Measurements from ENCODE around the gene FCRL6.

The FCRL6 gene

GRCh38 chr1:159838715-159839114, 36.6 kb downstream of the FCRL6 start:
- DNase-seq, result no peak

DNA sequence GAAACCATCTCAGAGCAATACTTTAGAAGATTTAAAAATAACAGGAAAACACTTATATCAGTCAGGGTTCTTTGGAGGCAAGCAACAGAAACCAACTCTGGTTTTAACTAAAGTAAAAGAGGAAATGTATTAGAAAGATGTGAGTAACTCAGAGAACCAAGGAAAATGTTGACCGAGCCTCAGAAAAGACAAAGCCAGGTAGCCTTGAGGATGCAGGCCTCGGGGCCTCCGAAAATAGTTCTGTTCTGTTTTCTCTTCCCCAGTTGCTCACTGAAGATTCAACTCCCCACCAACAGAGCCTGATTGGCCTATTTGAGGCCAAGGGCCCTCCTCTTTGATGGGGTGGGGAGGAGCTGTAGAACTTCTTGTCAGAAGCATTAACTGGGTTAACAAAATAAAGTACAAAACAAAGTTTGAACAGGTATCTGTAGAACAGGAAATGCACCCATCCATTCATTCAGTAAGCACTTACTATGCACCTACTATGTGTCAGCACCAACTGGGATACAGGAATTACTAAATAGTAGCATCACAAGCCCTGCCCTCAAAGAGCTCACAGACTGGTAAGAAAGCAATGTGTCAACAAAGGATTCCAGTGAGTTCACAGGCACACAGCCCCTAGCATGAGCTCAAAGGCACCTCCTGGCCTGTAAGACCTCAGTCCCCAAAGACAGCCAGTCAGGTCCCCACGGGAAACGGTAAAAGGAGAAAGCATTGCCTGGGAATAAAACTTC, 37.1 kb downstream of the FCRL6 start:
- DNase-seq, result no peak

DNA sequence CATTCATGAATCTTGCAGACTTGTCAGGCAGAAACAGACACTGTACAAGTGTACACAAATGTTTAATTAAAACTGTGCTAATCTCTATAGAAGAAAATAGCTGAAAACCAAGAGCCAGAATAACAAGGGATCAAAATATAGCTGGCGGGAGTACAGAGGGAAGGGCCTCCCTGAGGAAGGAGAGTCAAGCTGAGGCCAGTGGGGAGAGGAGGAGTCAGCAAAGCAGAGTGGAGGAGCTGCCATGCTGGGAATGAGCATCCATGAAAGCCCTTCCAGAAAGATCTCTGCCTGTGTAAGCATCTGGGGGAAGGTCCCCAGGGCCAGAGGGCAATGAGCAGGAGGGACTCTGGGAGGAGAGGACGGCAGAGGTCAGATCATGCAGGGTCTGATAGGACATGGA, 39.6 kb downstream of the FCRL6 start:
- no peak for DNase-seq

DNA sequence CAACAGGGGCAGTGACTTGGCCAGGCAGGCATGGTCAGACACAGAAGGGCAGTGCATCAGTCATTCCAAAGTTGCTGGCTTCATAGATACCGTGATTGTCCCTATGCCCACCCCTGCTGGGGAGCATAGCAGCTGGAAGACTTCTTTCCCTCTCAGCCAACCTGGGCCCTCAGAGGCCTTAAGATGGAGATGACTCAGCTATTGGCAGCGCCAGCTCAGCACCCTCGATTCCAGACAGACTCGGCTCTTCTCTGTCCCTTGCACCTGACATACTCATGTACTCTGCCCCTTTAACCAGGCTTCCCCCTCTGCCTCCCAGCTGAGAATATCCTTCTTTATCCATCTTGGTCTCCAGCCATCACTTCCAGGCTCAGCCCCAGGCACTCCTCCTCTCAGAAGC, 41.3 kb downstream of the FCRL6 start:
- no peak for DNase-seq

DNA sequence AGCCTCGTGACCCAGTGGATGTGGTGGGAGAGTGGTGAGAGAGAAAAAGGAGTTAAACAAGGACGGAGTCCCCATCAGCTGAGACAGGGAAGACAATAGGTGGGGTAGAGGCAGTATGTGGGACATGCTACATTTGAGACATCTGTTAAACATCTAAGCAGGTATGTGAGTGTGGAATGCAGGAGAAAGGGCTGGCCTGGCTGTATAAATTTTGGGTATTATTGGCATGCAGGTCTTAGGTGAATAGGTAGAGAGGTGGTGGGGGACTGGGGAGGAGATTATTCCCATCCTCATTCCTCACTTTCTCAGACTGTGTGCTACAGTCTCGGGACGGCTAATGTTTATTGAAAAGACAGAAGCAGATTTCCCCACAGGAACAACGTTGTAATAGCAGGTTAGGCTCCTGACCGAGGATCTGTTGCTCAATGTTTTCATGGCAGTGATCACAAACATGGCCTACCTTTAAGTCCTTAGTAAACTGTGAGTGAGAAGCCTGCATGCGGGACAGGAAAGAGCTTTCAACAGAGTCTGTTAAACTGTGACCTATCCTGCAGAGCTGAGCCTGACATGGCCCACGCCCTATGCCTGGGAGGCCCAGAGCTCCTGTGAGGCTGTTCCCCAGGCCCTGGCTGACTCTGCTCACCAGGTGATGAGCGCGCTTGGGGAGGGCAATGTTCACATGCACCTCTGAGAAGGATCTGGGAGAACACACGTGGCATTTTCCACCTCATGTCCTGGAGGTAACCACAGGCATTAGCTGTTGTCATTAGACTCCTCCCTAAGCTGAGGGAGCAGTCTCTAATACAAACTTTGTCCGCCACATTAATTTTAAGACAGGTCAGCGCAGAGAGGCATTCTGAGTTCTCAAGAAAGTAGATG, 43.8 kb downstream of the FCRL6 start:
- DNase-seq, result no peak

- DNase-seq, result no peak
Measured at GRCh38 chr1:159847231-159847630, 45.1 kb downstream of the FCRL6 start.

- DNase-seq, result no peak
Measured at GRCh38 chr1:159848326-159848725, 46.2 kb downstream of the FCRL6 start.

DNA sequence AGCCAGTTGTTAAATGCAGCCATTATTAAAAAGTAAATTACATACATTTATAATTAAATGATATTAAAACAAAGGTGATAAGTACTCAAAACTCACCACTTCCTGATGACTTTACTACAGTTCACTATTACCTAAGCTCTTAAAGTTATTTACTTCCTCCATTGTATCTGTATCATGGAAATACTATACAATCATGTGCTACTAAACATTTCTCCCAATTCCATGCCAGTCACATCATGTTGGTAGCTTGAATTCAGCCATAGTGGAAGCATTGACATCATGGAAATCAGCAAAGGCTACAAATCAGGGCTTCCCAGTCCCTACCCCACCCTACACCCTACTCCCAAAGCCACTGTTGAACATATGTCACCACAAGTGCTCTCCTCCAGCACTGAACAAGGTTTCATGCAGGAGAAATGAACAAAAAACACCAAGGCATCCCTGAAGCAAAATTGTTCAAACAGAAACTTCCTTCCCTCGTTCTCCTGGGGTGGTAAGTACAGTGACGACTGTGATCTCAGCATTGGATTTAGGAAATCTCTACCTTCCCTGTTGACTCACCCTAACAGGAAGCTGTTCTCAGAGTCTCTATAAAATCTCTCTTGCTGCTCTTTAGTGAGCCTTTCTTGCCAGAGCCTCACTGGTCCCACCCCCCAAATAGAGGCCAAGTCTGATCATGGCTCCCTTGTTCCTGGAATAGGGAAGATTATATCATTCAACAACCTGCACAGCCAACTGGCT, 47.6 kb downstream of the FCRL6 start:
- DNase-seq, result no peak

- no peak for DNase-seq
Measured at GRCh38 chr1:159851407-159851806, 49.2 kb downstream of the FCRL6 start.

DNA sequence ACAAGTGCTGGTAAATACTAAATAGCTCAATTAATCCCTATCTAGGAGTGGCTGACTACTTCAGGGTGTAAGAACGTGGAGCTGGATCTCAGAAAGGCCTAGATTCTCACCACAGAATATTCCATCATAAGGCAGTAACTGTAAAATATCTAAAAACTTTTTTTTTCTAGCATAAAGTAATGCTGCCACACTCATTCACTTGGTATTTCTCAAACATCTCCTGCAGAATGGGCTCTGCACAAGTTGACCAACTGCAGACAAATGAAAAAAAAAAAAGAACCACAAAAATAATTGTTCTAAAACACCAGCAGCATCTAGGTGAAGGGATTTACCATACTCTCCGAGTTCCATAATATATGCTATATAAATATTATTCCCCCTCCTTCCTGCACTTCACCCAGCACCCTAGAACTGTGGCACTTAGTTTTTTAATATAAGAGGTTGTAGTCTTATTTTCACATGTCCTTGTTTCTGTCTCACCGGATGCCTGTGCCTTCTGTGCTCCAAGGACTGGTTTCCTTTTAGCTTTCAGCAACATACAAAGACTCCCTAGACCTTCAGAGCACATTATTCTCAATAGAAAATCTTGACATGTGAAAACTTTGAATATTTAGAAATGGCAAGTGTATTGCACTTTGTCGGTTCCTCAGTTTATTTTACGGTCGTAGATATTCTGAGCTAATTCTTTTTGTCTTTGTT, 51.4 kb downstream of the FCRL6 start:
- DNase-seq, result no peak

DNA sequence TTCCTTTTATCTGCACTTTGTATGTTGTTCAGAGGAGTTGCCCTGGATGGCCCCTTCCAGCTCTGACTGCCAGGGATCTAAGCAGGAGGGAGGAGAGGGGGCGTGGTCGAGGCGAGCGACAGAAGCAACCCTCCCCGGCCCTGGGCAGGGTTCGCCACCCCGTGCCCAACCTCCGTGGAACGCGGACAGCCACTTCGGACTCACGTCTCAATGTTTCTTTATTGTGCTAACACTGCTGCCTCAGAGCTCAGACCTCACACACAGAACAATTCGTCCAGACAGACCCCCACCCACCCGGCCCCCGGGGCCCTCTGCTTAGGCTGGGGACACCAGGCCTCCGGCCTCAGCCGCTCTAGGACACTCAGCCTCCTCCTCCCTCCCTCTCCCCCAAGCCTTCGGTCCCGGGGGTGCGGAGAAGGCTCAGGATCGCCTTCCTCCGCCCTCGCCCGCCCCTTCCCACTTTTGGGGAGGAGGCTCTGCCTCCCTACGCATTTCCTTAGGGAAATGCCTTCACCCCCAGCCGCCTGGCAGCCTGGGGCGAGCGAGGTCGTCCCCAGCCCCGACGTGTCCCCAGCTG, 52.0 kb downstream of the FCRL6 start:
- DNase-seq, result peak; percentile 40

DNA sequence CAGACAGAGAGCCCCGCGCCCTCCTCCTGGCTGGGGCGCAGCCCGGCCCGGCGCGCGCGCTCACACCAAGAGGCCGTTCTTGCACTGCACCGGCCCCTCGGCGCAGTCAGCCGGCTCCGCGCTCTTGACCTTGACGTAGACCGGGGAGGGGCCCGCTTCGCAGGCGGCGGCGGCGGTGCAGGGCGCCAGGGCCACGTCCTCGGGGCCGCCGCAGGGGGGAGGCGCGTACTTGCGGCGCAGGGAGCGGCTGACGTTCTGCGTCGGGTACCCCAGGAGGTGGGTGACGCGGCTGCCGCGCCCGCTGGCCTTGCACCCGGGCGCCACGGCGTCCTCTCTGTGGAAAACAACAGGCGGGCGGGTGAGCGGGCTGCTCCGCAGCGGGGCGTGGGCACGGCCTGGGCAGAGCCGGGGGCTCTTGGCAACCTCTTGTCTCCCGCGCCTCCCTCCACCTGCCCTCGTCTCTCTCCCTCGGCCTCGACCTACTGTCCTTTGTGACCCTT, 52.6 kb downstream of the FCRL6 start:
- peak; percentile 83 for DNase-seq

GRCh38 chr1:159855709-159856108, 53.5 kb downstream of the FCRL6 start:
- DNase-seq, result no peak

- DNase-seq, result no peak
Measured at GRCh38 chr1:159856576-159856975, 54.4 kb downstream of the FCRL6 start.

DNA sequence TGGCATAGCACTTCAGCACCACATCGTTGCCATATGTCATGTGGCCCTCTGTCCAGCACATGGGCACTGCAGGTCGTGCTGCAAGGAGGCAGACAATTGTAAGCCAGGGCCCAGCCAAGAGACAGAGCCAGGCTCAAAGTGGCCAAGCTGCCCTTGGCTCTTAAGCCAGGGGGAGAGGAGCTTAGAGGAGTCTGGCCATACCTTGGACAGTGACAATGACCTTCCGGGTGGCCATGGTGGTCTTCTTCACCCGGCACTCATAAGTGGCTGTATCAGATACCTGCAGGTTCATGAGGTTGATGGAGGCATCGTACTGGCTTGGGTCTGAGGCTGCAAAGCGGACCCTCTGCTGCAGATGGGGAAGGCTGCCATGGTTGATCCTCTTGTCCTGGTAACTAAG, 55.7 kb downstream of the FCRL6 start:
- no peak for DNase-seq

DNA sequence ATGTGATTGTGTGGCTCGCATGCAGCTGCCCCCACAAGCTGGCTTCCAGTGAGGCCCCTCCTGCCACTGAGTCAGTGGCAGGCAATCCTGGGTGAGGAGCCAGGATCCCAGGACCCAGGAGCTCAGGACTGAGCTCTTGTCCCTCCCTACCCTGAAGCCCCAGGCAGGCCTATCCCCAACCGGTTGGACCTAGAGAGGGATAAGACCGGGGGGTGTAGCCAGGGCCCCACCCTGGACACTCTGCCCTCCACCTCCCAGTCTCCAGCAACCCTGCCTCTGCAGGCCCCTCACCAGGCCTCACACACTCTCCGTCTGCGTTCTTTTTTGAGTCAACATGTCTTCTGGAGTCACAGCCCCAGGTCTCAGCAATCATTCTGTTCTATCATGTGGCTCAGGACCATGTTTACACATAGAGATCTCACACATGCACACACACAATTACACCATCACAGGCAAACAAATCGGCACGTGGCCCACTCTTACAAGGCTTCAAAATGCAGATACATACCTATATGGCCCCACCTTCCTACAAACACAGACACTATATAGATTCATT, 57.7 kb downstream of the FCRL6 start:
- DNase-seq, result no peak

GRCh38 chr1:159860456-159860855, 58.3 kb downstream of the FCRL6 start:
- DNase-seq, result no peak

- no peak for DNase-seq
Measured at GRCh38 chr1:159861218-159861617, 59.1 kb downstream of the FCRL6 start.

DNA sequence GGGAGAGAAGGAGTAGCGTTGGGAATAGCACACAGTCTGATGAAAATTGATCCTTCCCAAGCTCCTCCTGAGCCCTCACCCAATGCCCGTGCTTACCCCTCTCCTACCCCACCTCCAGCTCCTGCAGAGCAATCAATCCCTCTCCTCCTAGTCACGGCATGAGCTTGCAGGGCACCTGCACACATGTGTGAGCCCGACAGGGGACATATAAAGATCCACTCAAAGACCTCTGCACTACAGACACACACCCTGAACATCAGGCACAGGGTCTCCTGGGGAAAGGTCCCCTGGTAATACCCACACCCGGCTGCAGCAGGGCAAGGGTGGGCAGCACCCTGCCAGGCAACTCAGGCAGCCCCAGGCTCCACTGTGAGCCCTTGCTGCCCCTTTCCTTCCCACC, 59.9 kb downstream of the FCRL6 start:
- no peak for DNase-seq

DNA sequence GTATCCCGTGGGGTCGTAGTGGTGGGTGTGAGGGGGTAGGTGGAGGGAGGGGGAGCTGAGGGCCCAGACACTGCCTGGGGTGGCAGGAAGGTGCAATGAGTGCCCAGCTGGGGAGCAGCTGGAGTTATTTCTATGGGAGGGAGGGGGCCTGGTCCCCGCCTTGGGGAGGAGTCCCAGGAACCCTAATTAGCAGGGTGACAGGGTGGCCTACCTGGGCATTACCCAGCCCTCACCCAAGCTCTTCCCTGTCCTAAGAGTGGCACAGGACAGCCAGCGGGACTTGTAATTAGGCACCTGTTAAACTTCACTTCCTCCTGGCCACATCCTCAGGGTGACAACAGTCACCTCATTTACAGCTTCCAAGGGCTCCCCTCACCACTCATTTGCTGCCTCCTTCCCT, 60.4 kb downstream of the FCRL6 start, which contains the start of gene VSIG8:
Gene VSIG8 (minus strand): TSS at position 101 of the 400 bp plus-strand sequence. CDS start 136 bp downstream, outside the sequence.
- DNase-seq, result no peak

- DNase-seq, result no peak
Measured at GRCh38 chr1:159864262-159864661, 62.1 kb downstream of the FCRL6 start.

Data from activated CD4-positive, alpha-beta T cell treated with anti-CD3 and anti-CD28 coated beads for 48 hours (primary cell).